ENCODE results near the gene HYAL1.
"Not testable (repeated sequence)": the region's sequence is repeated elsewhere in the genome, so short reads cannot be mapped to it uniquely, and the experiment has no call there.

Gene HYAL1

DNA sequence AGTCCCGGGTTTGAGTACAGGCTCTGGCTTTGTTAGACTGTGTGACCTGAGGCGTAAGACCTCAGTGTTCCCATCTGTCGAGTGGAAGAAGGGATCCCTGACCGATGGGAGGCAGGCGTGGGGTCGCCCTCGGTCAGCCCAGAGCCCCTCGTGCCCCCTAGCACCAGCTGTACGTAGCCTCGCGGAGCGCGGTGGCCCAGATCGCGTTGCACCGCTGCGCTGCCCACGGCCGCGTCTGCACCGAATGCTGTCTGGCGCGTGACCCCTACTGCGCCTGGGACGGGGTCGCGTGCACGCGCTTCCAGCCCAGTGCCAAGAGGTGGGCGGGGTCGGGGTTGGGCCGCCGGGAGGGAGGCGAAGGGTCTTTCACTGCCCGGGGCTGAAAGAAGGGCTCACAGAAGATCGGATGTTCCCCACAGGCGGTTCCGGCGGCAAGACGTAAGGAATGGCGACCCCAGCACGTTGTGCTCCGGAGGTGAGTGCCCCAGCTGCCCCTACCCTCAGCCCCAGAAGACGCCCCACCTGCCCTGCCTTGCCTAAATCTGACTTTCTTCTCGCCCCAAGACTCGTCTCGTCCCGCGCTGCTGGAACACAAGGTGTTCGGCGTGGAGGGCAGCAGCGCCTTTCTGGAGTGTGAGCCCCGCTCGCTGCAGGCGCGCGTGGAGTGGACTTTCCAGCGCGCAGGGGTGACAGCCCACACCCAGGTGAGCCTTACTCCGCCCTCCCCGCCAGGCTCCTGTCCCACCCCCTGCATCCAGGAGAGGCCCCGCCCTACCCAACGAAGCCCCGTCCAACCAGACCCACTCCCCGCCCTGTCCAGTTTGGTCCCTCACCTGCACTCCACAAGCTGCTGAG, 28.0 kb downstream of the HYAL1 start:
- Histone ChIP-seq H3K4me1 (ENCODE audit: control insufficient read depth, insufficient read depth, low read length) (peaks cover 30% of the 10 kb centered on the region), H3K27ac (ENCODE audit: low read depth, low read length) (no peak overlapping the region), H3K4me3 (ENCODE audit: low read depth, low read length) (peak overlapping the region; percentile 60), H3K9ac (ENCODE audit: low read length) (peak overlapping the region; percentile 58), H3K36me3 (ENCODE audit: control insufficient read depth, insufficient read depth, low read length) (no peaks in the 10 kb centered on the region), H3K9me3 (ENCODE audit: control insufficient read depth, insufficient read depth, low read depth, low read length) (no peaks in the 10 kb centered on the region), H3K27me3 (ENCODE audit: control insufficient read depth, insufficient read depth, low read length) (peaks cover 46% of the 10 kb centered on the region)

DNA sequence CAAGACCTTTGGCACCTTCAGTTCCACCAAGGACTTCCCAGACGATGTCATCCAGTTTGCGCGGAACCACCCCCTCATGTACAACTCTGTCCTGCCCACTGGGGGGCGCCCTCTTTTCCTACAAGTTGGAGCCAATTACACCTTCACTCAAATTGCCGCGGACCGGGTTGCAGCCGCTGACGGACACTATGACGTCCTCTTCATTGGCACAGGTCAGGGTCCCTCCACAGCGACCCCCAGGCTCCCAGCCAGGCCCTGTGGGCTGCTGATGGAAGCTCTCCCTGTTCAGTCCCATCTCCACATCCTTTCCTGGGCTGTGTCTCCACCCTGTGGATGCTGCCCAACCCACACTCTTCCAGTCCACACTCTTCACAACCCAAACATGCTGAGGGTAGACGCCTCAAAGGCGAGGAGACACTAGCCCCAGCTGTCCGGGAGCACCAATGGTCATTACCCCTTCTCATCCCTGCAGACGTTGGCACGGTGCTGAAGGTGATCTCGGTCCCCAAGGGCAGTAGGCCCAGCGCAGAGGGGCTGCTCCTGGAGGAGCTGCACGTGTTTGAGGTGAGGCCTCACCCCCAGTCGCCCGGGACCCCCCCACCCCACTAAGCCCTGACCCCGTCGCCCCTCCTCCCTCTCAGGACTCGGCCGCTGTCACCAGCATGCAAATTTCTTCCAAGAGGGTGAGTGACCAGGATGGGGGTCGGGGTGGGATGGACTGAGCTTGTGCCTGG, 28.8 kb downstream of the HYAL1 start:
- peak overlapping the region; percentile 60 for H3K4me3 ChIP-seq (ENCODE audit: low read depth, low read length)
- H3K27me3 ChIP-seq (ENCODE audit: control insufficient read depth, insufficient read depth, low read length): peaks cover 46% of the 10 kb centered on the region
- no peaks in the 10 kb centered on the region for H3K36me3 ChIP-seq (ENCODE audit: control insufficient read depth, insufficient read depth, low read length)
- H3K4me1 ChIP-seq (ENCODE audit: control insufficient read depth, insufficient read depth, low read length): peaks cover 36% of the 10 kb centered on the region
- no peak overlapping the region for H3K9ac ChIP-seq (ENCODE audit: low read length)
- H3K27ac ChIP-seq (ENCODE audit: low read depth, low read length): no peak overlapping the region
- H3K9me3 ChIP-seq (ENCODE audit: control insufficient read depth, insufficient read depth, low read depth, low read length): no peaks in the 10 kb centered on the region

DNA sequence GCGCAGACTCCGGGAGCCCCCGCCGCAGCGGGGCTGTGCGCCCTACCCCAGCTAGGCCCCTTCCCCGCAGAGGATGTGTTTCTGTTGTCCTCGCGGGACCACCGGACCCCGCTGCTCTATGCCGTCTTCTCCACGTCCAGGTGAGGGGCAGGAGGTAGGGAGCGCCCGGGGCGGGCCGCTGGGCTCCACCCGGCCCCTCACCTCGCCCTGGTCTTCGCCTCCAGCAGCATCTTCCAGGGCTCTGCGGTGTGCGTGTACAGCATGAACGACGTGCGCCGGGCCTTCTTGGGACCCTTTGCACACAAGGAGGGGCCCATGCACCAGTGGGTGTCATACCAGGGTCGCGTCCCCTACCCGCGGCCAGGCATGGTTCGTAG, 29.7 kb downstream of the HYAL1 start:
- Histone ChIP-seq H3K4me1 (ENCODE audit: control insufficient read depth, insufficient read depth, low read length) (peaks cover 44% of the 10 kb centered on the region), H3K4me3 (ENCODE audit: low read depth, low read length) (no peak overlapping the region)

DNA sequence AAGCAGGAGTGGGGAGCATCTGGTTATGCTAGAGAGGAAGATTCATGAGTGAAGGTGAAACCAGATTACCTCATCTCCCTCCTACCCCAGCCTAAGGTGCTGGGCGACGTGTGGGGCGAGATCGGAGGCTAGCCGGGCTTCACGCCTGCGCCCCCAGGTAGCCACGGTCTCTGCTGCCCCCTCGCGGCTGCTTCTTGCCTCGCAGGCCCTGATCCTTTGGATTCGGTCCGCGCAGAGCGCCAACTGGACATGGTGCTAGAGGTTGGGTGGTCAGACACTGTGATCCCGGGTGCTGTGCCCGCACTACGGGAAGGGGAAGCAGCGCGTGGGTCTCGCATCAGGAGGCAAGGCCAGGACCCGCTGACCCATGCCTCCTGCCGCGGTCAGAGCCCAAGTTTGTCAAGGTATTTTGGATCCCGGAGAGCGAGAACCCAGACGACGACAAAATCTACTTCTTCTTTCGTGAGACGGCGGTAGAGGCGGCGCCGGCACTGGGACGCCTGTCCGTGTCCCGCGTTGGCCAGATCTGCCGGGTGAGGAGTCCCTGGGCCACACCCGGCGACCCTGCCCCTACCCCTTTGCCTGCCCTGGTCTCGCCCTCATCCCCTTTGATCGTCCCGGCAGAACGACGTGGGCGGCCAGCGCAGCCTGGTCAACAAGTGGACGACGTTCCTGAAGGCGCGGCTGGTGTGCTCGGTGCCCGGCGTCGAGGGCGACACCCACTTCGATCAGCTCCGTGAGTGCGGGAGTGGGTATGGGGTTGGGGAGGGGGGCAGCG, 30.3 kb downstream of the HYAL1 start:
- Histone ChIP-seq H3K9ac (ENCODE audit: low read length) (no peak overlapping the region), H3K4me1 (ENCODE audit: control insufficient read depth, insufficient read depth, low read length) (peaks cover 50% of the 10 kb centered on the region), H3K36me3 (ENCODE audit: control insufficient read depth, insufficient read depth, low read length) (no peaks in the 10 kb centered on the region), H3K4me3 (ENCODE audit: low read depth, low read length) (peak overlapping the region; percentile 43), H3K27me3 (ENCODE audit: control insufficient read depth, insufficient read depth, low read length) (peaks cover 45% of the 10 kb centered on the region), H3K27ac (ENCODE audit: low read depth, low read length) (no peak overlapping the region), H3K9me3 (ENCODE audit: control insufficient read depth, insufficient read depth, low read depth, low read length) (no peaks in the 10 kb centered on the region)

More for the DNA sequence above, 29.7 kb downstream of the HYAL1 start:
- peaks cover 46% of the 10 kb centered on the region for H3K27me3 ChIP-seq (ENCODE audit: control insufficient read depth, insufficient read depth, low read length)
- H3K9me3 ChIP-seq (ENCODE audit: control insufficient read depth, insufficient read depth, low read depth, low read length): no peaks in the 10 kb centered on the region
- no peak overlapping the region for H3K9ac ChIP-seq (ENCODE audit: low read length)
- H3K36me3 ChIP-seq (ENCODE audit: control insufficient read depth, insufficient read depth, low read length): no peaks in the 10 kb centered on the region
- no peak overlapping the region for H3K27ac ChIP-seq (ENCODE audit: low read depth, low read length)

DNA sequence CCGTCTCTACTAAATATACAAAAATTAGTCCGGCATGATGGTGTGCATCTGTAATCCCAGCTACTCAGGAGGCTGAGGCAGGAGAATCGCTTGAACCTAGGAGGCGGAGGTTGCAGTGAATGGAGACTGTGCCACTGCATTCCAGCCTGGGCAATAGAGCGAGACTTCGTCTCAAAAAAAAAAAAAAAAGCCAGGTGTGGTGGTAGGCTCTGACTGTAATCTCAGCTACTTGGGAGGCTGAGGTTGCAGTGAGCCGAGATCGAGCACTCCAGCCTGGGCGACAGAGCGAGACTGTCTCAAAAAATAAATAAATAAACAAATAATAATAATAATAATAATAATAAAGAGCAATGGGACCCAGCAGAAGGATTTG, 30.9 kb downstream of the HYAL1 start:
- Histone ChIP-seq H3K4me1 (ENCODE audit: control insufficient read depth, insufficient read depth, low read length) (peaks cover 56% of the 10 kb centered on the region), H3K27me3 (ENCODE audit: control insufficient read depth, insufficient read depth, low read length) (peaks cover 42% of the 10 kb centered on the region)
- H3K9me3 ChIP-seq (ENCODE audit: control insufficient read depth, insufficient read depth, low read depth, low read length); H3K9ac ChIP-seq (ENCODE audit: low read length); H3K27ac ChIP-seq (ENCODE audit: low read depth, low read length); H3K36me3 ChIP-seq (ENCODE audit: control insufficient read depth, insufficient read depth, low read length); H3K4me3 ChIP-seq (ENCODE audit: low read depth, low read length): not testable (repeated sequence)

DNA sequence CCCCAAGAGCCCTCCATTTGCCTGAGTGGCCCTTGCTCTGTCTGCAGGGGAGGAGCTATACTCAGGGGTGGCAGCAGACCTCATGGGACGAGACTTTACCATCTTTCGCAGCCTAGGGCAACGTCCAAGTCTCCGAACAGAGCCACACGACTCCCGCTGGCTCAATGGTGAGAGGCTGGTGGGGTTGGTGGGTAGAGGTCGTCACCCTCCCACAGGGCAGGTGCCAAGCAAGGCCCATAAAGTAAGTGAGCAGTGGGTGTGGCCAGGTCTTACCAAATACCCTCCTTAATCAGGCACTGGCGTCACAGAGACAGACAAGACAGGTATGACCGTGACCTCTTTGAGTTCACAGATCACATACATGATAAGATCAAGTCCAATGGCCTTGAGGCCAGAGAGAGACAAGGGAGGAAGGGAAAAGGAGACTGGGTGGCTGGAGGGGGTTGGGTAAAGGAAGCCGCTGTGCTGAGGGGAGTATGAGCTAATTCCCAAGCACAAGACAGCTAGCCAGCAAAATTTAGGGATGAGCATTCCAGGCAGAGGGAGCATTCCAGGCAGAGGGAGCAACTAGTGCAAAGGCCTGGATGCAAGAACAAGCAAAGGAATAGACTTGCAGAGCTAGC, 31.9 kb downstream of the HYAL1 start:
- peaks cover 67% of the 10 kb centered on the region for H3K4me1 ChIP-seq (ENCODE audit: control insufficient read depth, insufficient read depth, low read length)
- no peak overlapping the region for H3K4me3 ChIP-seq (ENCODE audit: low read depth, low read length)
- H3K9ac ChIP-seq (ENCODE audit: low read length): no peak overlapping the region
- H3K27ac ChIP-seq (ENCODE audit: low read depth, low read length): no peak overlapping the region
- no peaks in the 10 kb centered on the region for H3K9me3 ChIP-seq (ENCODE audit: control insufficient read depth, insufficient read depth, low read depth, low read length)
- H3K36me3 ChIP-seq (ENCODE audit: control insufficient read depth, insufficient read depth, low read length): no peaks in the 10 kb centered on the region
- H3K27me3 ChIP-seq (ENCODE audit: control insufficient read depth, insufficient read depth, low read length): peaks cover 35% of the 10 kb centered on the region

DNA sequence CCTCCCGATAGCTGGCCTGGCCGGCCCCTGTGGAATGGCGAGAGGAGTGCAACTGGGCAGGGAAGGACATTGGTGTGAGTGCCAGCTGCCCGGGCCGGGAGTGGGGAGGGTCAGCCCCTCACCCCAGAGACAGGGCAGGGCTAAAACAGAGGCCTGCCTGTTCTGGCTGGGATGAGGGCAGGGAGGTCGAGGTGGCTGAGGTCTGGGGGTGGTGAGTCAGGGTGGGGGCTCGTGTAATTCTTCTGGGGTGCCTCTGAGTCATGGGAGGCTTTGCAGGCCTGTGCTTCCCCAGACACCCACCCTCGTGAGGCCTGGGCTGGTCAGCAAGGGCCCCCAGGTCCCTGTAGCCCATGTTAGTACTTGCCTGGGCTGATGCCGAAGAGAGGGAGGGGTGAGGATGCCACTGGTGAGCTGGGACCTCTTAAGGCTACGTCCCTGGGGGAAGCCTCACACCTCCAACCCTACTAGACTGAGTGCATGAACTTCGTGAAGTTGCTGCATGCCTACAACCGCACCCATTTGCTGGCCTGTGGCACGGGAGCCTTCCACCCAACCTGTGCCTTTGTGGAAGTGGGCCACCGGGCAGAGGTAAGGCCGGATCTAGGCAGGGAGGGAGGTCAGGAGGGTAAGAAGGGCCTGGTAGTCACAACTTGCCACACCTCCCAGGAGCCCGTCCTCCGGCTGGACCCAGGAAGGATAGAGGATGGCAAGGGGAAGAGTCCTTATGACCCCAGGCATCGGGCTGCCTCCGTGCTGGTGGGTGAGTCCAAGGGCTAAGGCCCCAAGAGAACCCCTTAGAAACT, 32.8 kb downstream of the HYAL1 start:
- Histone ChIP-seq H3K27me3 (ENCODE audit: control insufficient read depth, insufficient read depth, low read length) (peaks cover 27% of the 10 kb centered on the region), H3K9me3 (ENCODE audit: control insufficient read depth, insufficient read depth, low read depth, low read length) (no peaks in the 10 kb centered on the region), H3K27ac (ENCODE audit: low read depth, low read length) (no peak overlapping the region), H3K4me3 (ENCODE audit: low read depth, low read length) (no peak overlapping the region), H3K9ac (ENCODE audit: low read length) (no peak overlapping the region), H3K4me1 (ENCODE audit: control insufficient read depth, insufficient read depth, low read length) (peaks cover 74% of the 10 kb centered on the region), H3K36me3 (ENCODE audit: control insufficient read depth, insufficient read depth, low read length) (no peaks in the 10 kb centered on the region)

DNA sequence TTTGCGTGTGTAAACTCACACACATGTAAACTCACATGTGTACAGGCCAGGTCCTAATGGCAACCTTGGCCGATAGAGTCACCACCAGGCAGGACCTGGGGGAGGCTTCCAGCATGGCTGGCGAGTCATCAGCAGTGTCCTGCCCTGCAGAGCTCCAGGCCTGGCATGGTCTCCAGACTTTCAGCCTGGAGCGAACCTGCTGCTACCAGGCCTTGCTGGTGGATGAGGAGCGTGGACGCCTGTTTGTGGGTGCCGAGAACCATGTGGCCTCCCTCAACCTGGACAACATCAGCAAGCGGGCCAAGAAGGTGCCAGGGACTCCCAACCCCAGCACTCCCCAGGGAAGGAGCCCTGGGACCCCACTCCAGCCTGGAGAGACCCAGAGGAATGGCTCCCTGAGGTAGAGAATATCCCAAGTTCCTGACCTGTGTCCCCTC, 33.4 kb downstream of the HYAL1 start:
- Histone ChIP-seq H3K4me3 (ENCODE audit: low read depth, low read length) (no peak overlapping the region), H3K36me3 (ENCODE audit: control insufficient read depth, insufficient read depth, low read length) (no peaks in the 10 kb centered on the region), H3K9me3 (ENCODE audit: control insufficient read depth, insufficient read depth, low read depth, low read length) (no peaks in the 10 kb centered on the region), H3K4me1 (ENCODE audit: control insufficient read depth, insufficient read depth, low read length) (peaks cover 74% of the 10 kb centered on the region), H3K27ac (ENCODE audit: low read depth, low read length) (no peak overlapping the region), H3K9ac (ENCODE audit: low read length) (no peak overlapping the region), H3K27me3 (ENCODE audit: control insufficient read depth, insufficient read depth, low read length) (peaks cover 21% of the 10 kb centered on the region)

DNA sequence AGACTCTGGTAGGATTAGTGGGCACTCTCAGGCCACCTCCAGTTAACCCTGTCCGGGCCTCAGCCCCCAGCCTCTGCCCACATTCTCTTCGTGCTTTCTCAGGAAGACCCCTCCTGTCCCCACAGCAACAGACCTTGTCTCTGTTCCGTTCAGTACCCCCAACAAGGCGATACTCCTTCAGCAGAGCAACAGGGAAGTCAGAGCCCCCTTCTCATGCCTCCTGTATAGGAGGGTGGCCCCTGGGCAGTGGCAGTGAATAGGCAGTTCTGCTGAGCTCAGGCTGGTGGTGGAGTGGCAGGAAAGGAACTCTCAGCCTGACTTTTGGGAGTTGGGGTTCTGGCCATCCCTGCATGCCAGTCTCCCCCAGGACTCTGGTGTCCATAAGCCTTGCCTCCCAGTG, 33.9 kb downstream of the HYAL1 start:
- Histone ChIP-seq H3K4me1 (ENCODE audit: control insufficient read depth, insufficient read depth, low read length) (peaks cover 72% of the 10 kb centered on the region), H3K9ac (ENCODE audit: low read length) (peak overlapping the region; percentile 2), H3K36me3 (ENCODE audit: control insufficient read depth, insufficient read depth, low read length) (no peaks in the 10 kb centered on the region)

More for the DNA sequence above, 33.9 kb downstream of the HYAL1 start:
- peak overlapping the region; percentile 2; the same call in 1 of the 2 replicates for H3K4me3 ChIP-seq (ENCODE audit: low read depth, low read length)
- peaks cover 16% of the 10 kb centered on the region for H3K27me3 ChIP-seq (ENCODE audit: control insufficient read depth, insufficient read depth, low read length)
- no peaks in the 10 kb centered on the region for H3K9me3 ChIP-seq (ENCODE audit: control insufficient read depth, insufficient read depth, low read depth, low read length)
- no peak overlapping the region for H3K27ac ChIP-seq (ENCODE audit: low read depth, low read length)

Data from HUES6 (cell line).